ENCODE data around the gene SPATA18.

DNA sequence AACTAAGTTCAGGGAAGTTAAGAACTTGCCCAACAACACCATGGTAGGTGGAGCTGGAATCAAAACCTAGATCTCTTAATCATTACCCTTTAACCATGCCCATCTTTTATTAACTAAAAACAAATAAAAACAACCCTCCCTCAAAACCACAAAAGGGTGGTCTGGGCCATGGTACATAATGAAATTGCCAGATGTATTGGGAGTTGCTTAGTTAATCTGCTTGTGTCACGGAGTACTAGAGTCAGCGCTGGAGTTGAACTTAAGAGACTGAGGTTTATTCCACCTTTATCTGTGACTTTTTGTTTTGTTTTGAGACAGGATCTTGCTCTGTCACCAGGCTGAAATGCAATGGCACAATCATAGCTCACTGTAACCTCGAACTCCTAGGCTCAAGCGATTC lies 44.2 kb upstream of the SPATA18 start:
- TF ChIP-seq YY1 (IDR thresholded peaks at IDR 0.05; ENCODE audit: insufficient read depth, insufficient read length) (no peak), SUZ12 (IDR thresholded peaks at IDR 0.05; ENCODE audit: extremely low read depth, insufficient read depth, insufficient read length) (no peak), ZNF274 (IDR thresholded peaks at IDR 0.05; ENCODE audit: low read depth, low read length) (no peak)
